Spleen (tissue), 11 donors: ENCODE results near the gene POU6F2. TPM values are rescaled to one million over a fixed set of nuclear protein-coding genes. Genes with fewer than 3 reads are reported as not detected.

Experiments
- DNase-seq: peaks from one replicate; pipeline ENCODE4 v3.0.0-alpha.2; 2020
- H3K27ac ChIP-seq, 8 donors: fragments of 200-600 bp; sonication (generic) in 7 of 8; 1 replicate in 4 of 8; 2 replicates in 4 of 8; pipeline versions ENCODE4 v1.5.0 to v1.8.0; 2016 to 2021; ENCODE audit warnings: inconsistent platforms in 4 of 8, mild to moderate bottlenecking in 4 of 8, moderate library complexity in 1 of 8
- H3K27me3 ChIP-seq, 7 donors: fragments of 200-600 bp; sonication (generic) in 6 of 7; replicated peaks in 1 of 7; 1 replicate in 4 of 7; 2 replicates in 3 of 7; pipeline versions ENCODE4 v1.5.0 to v1.8.0; 2016 to 2021; ENCODE audit warnings: inconsistent platforms in 3 of 7, mild to moderate bottlenecking in 1 of 7
- H3K36me3 ChIP-seq, 6 donors: fragments of 200-600 bp; sonication (generic) in 5 of 6; 1 replicate in 4 of 6; 2 replicates in 2 of 6; pipeline versions ENCODE4 v1.5.0 to v1.8.0; 2016 to 2021; ENCODE audit warnings: inconsistent platforms in 2 of 6
- H3K4me1 ChIP-seq, 6 donors: fragments of 200-600 bp; sonication (generic) in 5 of 6; 1 replicate in 3 of 6; 2 replicates in 3 of 6; pipeline versions ENCODE4 v1.5.0 to v1.8.0; 2016 to 2021; ENCODE audit warnings: inconsistent platforms in 3 of 6
- H3K4me3 ChIP-seq, 8 donors: fragments of 200-600 bp; sonication (generic) in 7 of 8; 1 replicate in 4 of 8; 2 replicates in 4 of 8; pipeline versions ENCODE4 v1.5.0 to v1.8.0; 2016 to 2021; ENCODE audit warnings: inconsistent platforms in 4 of 8, mild to moderate bottlenecking in 4 of 8, moderate library complexity in 2 of 8
- H3K9me3 ChIP-seq, 8 donors: fragments of 200-600 bp; sonication (generic) in 7 of 8; 1 replicate in 4 of 8; 2 replicates in 4 of 8; pipeline versions ENCODE4 v1.5.0 to v1.8.0; 2016 to 2021; ENCODE audit warnings: inconsistent platforms in 4 of 8
- CTCF ChIP-seq, 11 experiments: fragments of 200-600 bp in 7 of 11; fragments of 450-650 bp in 4 of 11; sonication (generic) in 4 of 11; IDR thresholded peaks in 8 of 11; conservative IDR thresholded peaks in 3 of 11; 1 replicate in 7 of 11; 2 replicates in 4 of 11; pipeline versions ENCODE4 v1.4.0 to v1.8.0; 2016 to 2021; ENCODE audit warnings: antibody characterized with exemption in 11 of 11, inconsistent platforms in 4 of 11, mild to moderate bottlenecking in 1 of 11
- POLR2A ChIP-seq, 3 donors: fragments of 450-650 bp; IDR thresholded peaks; one replicate each; pipeline ENCODE4 v1.5.1; 2017; ENCODE audit warnings: antibody characterized with exemption in 3 of 3, mild to moderate bottlenecking in 1 of 3
- POLR2AphosphoS5 ChIP-seq, 3 donors: sonication (generic); formaldehyde crosslinking; IDR thresholded peaks; one replicate each; pipeline ENCODE4 v1.5.1; 2017; ENCODE audit warnings: antibody characterized with exemption in 3 of 3
- WGBS, 5 donors: extraction: QIAGEN DNeasy Blood & Tissue Kit in 3 of 5; methylation state at CpG; one replicate each; pipeline versions ENCODE4 v1.1.5 to v1.1.7; 2013 to 2018; 5-methylcytosine and 5-hydroxymethylcytosine counted together
- intact Hi-C: fragments of 100-400 bp; cut with DNase I; formaldehyde crosslinking; loops from one replicate; pipeline ENCODE4 v1.15.0; 2023; ENCODE audit warnings: low total_unique reads
- polyA plus RNA-seq, 3 donors: library from polyadenylated mRNA; stranded (reverse); fragments of 200-250 nt; gene quantifications; one replicate each; pipeline ENCODE4 v1.2.1, GENCODE V29; 2013
- total RNA-seq, 7 donors: library from RNA; depleted of rRNA in 3 of 7; stranded (reverse); fragments of >200 nt in 3 of 7; fragmentation: NEBNext Ultra II Directional in 4 of 7; extraction: Animal tissue kit (Norgen Biotek cat#: 25700) in 4 of 7; gene quantifications; one replicate each; pipeline versions ENCODE4 v1.1.0 to v1.2.1, GENCODE V29; 2016 to 2021
- donor health status: healthy with polysubstance abuse.
- donor health status: DM: no; HTN: no; CAD: no; lungs with moderate emphysema.
- donor health status: DM: no; HTN: no; CAD: no.
- donor health status: Bipolar disorder and iron deficiency.
- donor health status: healthy.
- donor health status: DM: no; HTN: no; CAD: no.
- donor health status: DM: yes; HTN: yes; CAD: no.

Gene POU6F2
- total and polyA plus RNA-seq, 10 donors = 0.04 to 0.54 (median 0.23) TPM; not detected in 7

- no peak overlapping the region for H3K27ac ChIP-seq
- no peaks in the 10 kb centered on the region for H3K27me3 ChIP-seq
- H3K4me1 ChIP-seq = no peaks in the 10 kb centered on the region
- no peak for DNase-seq
- intact Hi-C loops = no loop called here
- H3K4me3 ChIP-seq = no peak overlapping the region
- 80 to 100% (median 91%) methylated on average over 1 of the region's 1 CpG for WGBS, 5 donors
- TF ChIP-seq CTCF (IDR thresholded peaks at IDR 0.05 in 8 of 11, conservative IDR thresholded peaks at IDR 0.05 in 3 of 11) (no peak), POLR2A (IDR thresholded peaks at IDR 0.05) (no peak), POLR2AphosphoS5 (IDR thresholded peaks at IDR 0.05) (no peak)
- H3K9me3 ChIP-seq = no peaks in the 10 kb centered on the region
- H3K36me3 ChIP-seq = no peaks in the 10 kb centered on the region
Observed at GRCh38 chr7:39333701-39334100, 356.0 kb downstream of the POU6F2 start.

DNA sequence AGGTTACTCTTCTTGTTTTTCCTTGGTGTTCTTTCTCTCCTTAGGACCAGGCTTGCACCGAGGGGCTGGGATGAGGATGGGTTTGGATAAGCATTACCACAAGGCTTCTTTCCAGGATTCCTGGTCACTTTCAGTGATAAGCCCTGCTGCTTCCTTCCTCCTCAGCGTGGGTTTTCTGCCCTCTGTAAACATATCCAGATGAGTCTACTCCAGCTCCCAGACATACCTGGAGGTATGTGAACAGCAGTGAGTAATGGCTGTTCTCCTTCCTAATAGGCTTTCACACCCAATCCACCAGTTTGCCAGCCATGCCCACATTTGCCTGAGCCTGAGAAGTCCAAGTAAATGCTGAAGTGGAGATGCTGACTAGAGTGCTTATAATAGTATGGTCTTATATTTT, 358.7 kb downstream of the POU6F2 start:
- no peak for TF ChIP-seq CTCF (IDR thresholded peaks at IDR 0.05 in 8 of 11, conservative IDR thresholded peaks at IDR 0.05 in 3 of 11)
- TF ChIP-seq POLR2A (IDR thresholded peaks at IDR 0.05) = no peak
- no peak for TF ChIP-seq POLR2AphosphoS5 (IDR thresholded peaks at IDR 0.05)
- intact Hi-C loops = no loop called here
- 58 to 72% (median 62%) methylated on average over 2 of the region's 2 CpGs for WGBS, 5 donors
- Histone ChIP-seq H3K4me3 (no peak overlapping the region), H3K36me3 (no peaks in the 10 kb centered on the region), H3K4me1 (no peaks in the 10 kb centered on the region), H3K9me3 (no peaks in the 10 kb centered on the region), H3K27ac (no peak overlapping the region), H3K27me3 (no peaks in the 10 kb centered on the region)
- DNase-seq = no peak

- 84 to 95% (median 90%) methylated on average over 2 of the region's 2 CpGs for WGBS, 5 donors
- Histone ChIP-seq H3K36me3 (no peaks in the 10 kb centered on the region), H3K4me1 (no peaks in the 10 kb centered on the region), H3K9me3 (no peaks in the 10 kb centered on the region), H3K27ac (no peak overlapping the region), H3K27me3 (no peaks in the 10 kb centered on the region), H3K4me3 (no peak overlapping the region)
- no peak for TF ChIP-seq POLR2AphosphoS5 (IDR thresholded peaks at IDR 0.05)
- TF ChIP-seq CTCF (IDR thresholded peaks at IDR 0.05 in 8 of 11, conservative IDR thresholded peaks at IDR 0.05 in 3 of 11) = no peak
- TF ChIP-seq POLR2A (IDR thresholded peaks at IDR 0.05) = no peak
- DNase-seq = no peak
- intact Hi-C loops = no loop called here
Observed at GRCh38 chr7:39338716-39339115, 361.0 kb downstream of the POU6F2 start.

- H3K27me3 ChIP-seq = no peaks in the 10 kb centered on the region
- no peak overlapping the region for H3K27ac ChIP-seq
- H3K4me1 ChIP-seq = no peaks in the 10 kb centered on the region
- no peak overlapping the region for H3K4me3 ChIP-seq
- H3K9me3 ChIP-seq = no peaks in the 10 kb centered on the region
- TF ChIP-seq POLR2AphosphoS5 (IDR thresholded peaks at IDR 0.05) (no peak), CTCF (IDR thresholded peaks at IDR 0.05 in 8 of 11, conservative IDR thresholded peaks at IDR 0.05 in 3 of 11) (no peak), POLR2A (IDR thresholded peaks at IDR 0.05) (no peak)
- 78 to 96% (median 91%) methylated on average over 8 to 10 of the region's 10 CpGs for WGBS, 5 donors
- DNase-seq = no peak
- intact Hi-C loops = no loop called here
- no peaks in the 10 kb centered on the region for H3K36me3 ChIP-seq
Observed at GRCh38 chr7:39339591-39339990, 361.9 kb downstream of the POU6F2 start.
